ENCODE measurements around the gene FANCD2. TPM values are rescaled to one million over a fixed set of nuclear protein-coding genes. Genes with fewer than 3 reads are reported as not detected.
A peak's percentile ranks its signal among the peaks of the same experiment; 100 is the strongest.
"Not testable (repeated sequence)": the region's sequence is repeated elsewhere in the genome, so short reads cannot be mapped to it uniquely, and the experiment has no call there.

Gene FANCD2
- total RNA-seq, 2 donors from 2014 or later, result 6.9 to 31.1 TPM

GRCh38 chr3:10006048-10006761 is 20.0 kb upstream of the FANCD2 start:
- Histone ChIP-seq H3K4me1 (peaks cover 4% of the 10 kb centered on the region), H3K36me3 (no peaks in the 10 kb centered on the region), H3K9me3 (no peaks in the 10 kb centered on the region), H3K27ac (no peak overlapping the region), H3K9ac (ENCODE audit: low read depth in 2 of 2, low read length in 2 of 2) (no peak overlapping the region), H3K4me3 (no peak overlapping the region), H3K27me3 (no peaks in the 10 kb centered on the region)
- DNase-seq, result no peak
- intact Hi-C loops (cut with DNase I), result no loop called here
- no peak for TF ChIP-seq CTCF (IDR thresholded peaks at IDR 0.05)

GRCh38 chr3:10006762-10007090 is 19.5 kb upstream of the FANCD2 start:
- TF ChIP-seq CTCF (IDR thresholded peaks at IDR 0.05), result no peak
- no peak for DNase-seq

GRCh38 chr3:10007126-10007782 is 19.0 kb upstream of the FANCD2 start:
- no peaks in the 10 kb centered on the region for H3K27me3 ChIP-seq
- no peak for TF ChIP-seq CTCF (IDR thresholded peaks at IDR 0.05)
- no peak overlapping the region for H3K4me3 ChIP-seq
- H3K9ac ChIP-seq (ENCODE audit: low read depth in 2 of 2, low read length in 2 of 2), result no peak overlapping the region
- H3K36me3 ChIP-seq, result no peaks in the 10 kb centered on the region
- H3K4me1 ChIP-seq, result peaks cover 8% of the 10 kb centered on the region
- H3K9me3 ChIP-seq, result no peaks in the 10 kb centered on the region
- no peak overlapping the region for H3K27ac ChIP-seq
- intact Hi-C loops (cut with DNase I), result no loop called here
- DNase-seq, result no peak

More at GRCh38 chr3:10006762-10007090, 19.5 kb upstream of the FANCD2 start:
- Histone ChIP-seq H3K9me3 (no peaks in the 10 kb centered on the region), H3K4me3 (no peak overlapping the region), H3K27ac (no peak overlapping the region), H3K4me1 (peaks cover 8% of the 10 kb centered on the region), H3K27me3 (no peaks in the 10 kb centered on the region), H3K36me3 (no peaks in the 10 kb centered on the region), H3K9ac (ENCODE audit: low read depth in 2 of 2, low read length in 2 of 2) (no peak overlapping the region)
- intact Hi-C loops (cut with DNase I), result no loop called here

- H3K4me3 ChIP-seq, result peak overlapping the region; percentile 60
- DNase-seq; H3K9me3 ChIP-seq; H3K4me1 ChIP-seq; intact Hi-C loops (cut with DNase I); H3K27me3 ChIP-seq; H3K27ac ChIP-seq; H3K36me3 ChIP-seq: not testable (repeated sequence)
- peak overlapping the region; percentile 38 to 62 for H3K9ac ChIP-seq (ENCODE audit: low read depth in 2 of 2, low read length in 2 of 2)
Measured at GRCh38 chr3:10008216-10008587, 18.0 kb upstream of the FANCD2 start.

- Histone ChIP-seq H3K27ac (peak overlapping the region; percentile 64), H3K9me3 (no peaks in the 10 kb centered on the region), H3K4me3 (peak overlapping the region; percentile 60), H3K4me1 (peaks cover 8% of the 10 kb centered on the region), H3K27me3 (no peaks in the 10 kb centered on the region), H3K9ac (ENCODE audit: low read depth in 2 of 2, low read length in 2 of 2) (peak overlapping the region; percentile 38 to 62), H3K36me3 (no peaks in the 10 kb centered on the region)
- no peak for TF ChIP-seq CTCF (IDR thresholded peaks at IDR 0.05)
- peak; percentile 92 for DNase-seq
- intact Hi-C loops (cut with DNase I), result no loop called here
Measured at GRCh38 chr3:10008588-10009344, 17.5 kb upstream of the FANCD2 start.
